ENCODE measurements around the gene RIMS3. TPM values are rescaled to one million over a fixed set of nuclear protein-coding genes. Genes with fewer than 3 reads are reported as not detected.

The RIMS3 gene
- total RNA-seq, 1 donor from 2014 or later, result 4.3 TPM

DNA sequence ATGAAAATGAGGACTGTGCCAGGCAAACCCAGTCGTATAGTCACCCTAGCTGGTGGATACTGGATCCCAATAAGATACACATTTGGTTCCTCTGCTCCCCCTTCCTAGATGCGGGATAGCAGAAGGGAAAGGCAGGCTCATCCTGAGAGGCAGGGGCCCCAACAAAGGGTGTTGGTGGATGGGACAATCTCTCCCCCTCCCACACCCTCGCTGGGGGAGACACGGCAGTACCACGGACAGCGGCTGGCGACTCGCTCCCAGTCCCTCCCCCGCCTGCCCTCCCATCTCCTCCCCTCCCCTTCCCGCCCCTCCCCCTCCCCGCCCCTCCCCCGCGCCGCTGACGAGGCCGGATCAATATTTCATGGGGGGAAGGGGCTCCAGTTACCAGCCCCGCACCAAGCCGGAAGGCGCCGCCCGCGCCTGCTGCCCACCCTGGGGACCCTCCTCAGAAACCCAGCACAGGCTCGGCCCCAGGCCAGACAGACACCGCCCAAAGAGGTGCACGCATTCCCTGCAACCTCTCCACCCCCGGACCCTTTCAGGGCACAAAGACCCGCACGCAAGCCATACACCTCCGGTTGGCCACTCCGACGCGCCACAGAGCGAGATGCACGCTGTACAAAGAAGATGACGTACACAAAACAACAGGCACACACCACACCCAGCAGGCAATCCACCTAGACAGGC is 11.5 kb downstream of the RIMS3 start:
- FAIRE-seq, result no peak
- H3K27ac ChIP-seq (ENCODE audit: low read depth, low read length), result no peak overlapping the region
- no peak overlapping the region for H3K9ac ChIP-seq (ENCODE audit: low read length)

DNA sequence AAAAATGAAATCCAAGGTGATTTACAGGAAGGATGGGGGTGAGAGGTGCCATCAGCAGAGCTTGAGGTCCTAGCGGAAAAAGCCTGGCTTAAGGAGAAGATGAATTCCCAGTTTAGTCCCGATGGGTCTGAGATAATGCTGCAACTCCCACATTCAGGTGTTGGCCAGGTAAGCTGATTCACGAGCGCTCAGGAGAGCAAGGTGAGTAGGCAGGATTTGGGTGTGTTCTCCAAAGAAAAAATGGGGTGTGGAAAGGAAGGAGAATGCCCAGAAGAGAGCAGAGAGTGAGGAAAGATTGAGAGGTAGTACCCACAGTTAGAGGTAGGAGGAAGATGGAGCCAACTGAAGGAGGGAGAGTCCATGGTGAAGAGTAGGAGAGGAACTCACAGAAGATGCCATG is 12.5 kb downstream of the RIMS3 start:
- no peak for DNase-seq (ENCODE audit: low read depth)
- Mint-ChIP-seq H3K4me1 (ENCODE audit: low read depth, unreplicated experiment) (peaks cover 6% of the 10 kb centered on the region), H3K9me3 (ENCODE audit: unreplicated experiment) (no peaks in the 10 kb centered on the region), H3K4me3 (ENCODE audit: unreplicated experiment) (no peak overlapping the region), H3K36me3 (ENCODE audit: low read depth, unreplicated experiment) (no peaks in the 10 kb centered on the region), H3K27me3 (ENCODE audit: low read depth, unreplicated experiment) (peaks cover 21% of the 10 kb centered on the region), H3K27ac (ENCODE audit: unreplicated experiment) (no peak overlapping the region)
- no peak overlapping the region for H3K4me2 ChIP-seq (ENCODE audit: low read length)
- H3K4me1 ChIP-seq (ENCODE audit: insufficient read depth, low read length), result no peaks in the 10 kb centered on the region
- H3K27ac ChIP-seq (ENCODE audit: low read depth, low read length), result no peak overlapping the region
- no peak for TF ChIP-seq EZH2 (IDR thresholded peaks at IDR 0.05; ENCODE audit: insufficient read depth, low read length)
- no peak for TF ChIP-seq CTCF (IDR thresholded peaks at IDR 0.05; ENCODE audit: insufficient read depth, low read depth, low read length)
- no peaks in the 10 kb centered on the region for H4K20me1 ChIP-seq (ENCODE audit: insufficient read depth, low read length)
- H3K9me3 ChIP-seq (ENCODE audit: insufficient read depth, low read depth, low read length), result no peaks in the 10 kb centered on the region
- H3K4me3 ChIP-seq (ENCODE audit: insufficient read depth, low read depth, low read length), result no peak overlapping the region
- FAIRE-seq, result no peak
- H3K27me3 ChIP-seq (ENCODE audit: insufficient read depth, low read length), result peaks cover 24% of the 10 kb centered on the region
- H2AFZ ChIP-seq (ENCODE audit: low read depth, low read length), result no peak overlapping the region
- no peaks in the 10 kb centered on the region for H3K79me2 ChIP-seq (ENCODE audit: insufficient read depth, low read length)
- no peak overlapping the region for H3K9ac ChIP-seq (ENCODE audit: low read length)
- H3K36me3 ChIP-seq (ENCODE audit: insufficient read depth, low read length), result no peaks in the 10 kb centered on the region

More for the DNA sequence above, 11.5 kb downstream of the RIMS3 start:
- Histone ChIP-seq H2AFZ (ENCODE audit: low read depth, low read length) (no peak overlapping the region), H3K36me3 (ENCODE audit: insufficient read depth, low read length) (no peaks in the 10 kb centered on the region), H4K20me1 (ENCODE audit: insufficient read depth, low read length) (no peaks in the 10 kb centered on the region), H3K79me2 (ENCODE audit: insufficient read depth, low read length) (no peaks in the 10 kb centered on the region), H3K4me3 (ENCODE audit: insufficient read depth, low read depth, low read length) (no peak overlapping the region), H3K27me3 (ENCODE audit: insufficient read depth, low read length) (peaks cover 34% of the 10 kb centered on the region), H3K4me2 (ENCODE audit: low read length) (no peak overlapping the region), H3K4me1 (ENCODE audit: insufficient read depth, low read length) (no peaks in the 10 kb centered on the region), H3K9me3 (ENCODE audit: insufficient read depth, low read depth, low read length) (no peaks in the 10 kb centered on the region)
- Mint-ChIP-seq H3K9me3 (ENCODE audit: unreplicated experiment) (no peaks in the 10 kb centered on the region), H3K4me1 (ENCODE audit: low read depth, unreplicated experiment) (peaks cover 6% of the 10 kb centered on the region), H3K36me3 (ENCODE audit: low read depth, unreplicated experiment) (no peaks in the 10 kb centered on the region), H3K27me3 (ENCODE audit: low read depth, unreplicated experiment) (peaks cover 21% of the 10 kb centered on the region), H3K27ac (ENCODE audit: unreplicated experiment) (no peak overlapping the region), H3K4me3 (ENCODE audit: unreplicated experiment) (no peak overlapping the region)
- DNase-seq (ENCODE audit: low read depth), result no peak
- TF ChIP-seq CTCF (IDR thresholded peaks at IDR 0.05; ENCODE audit: insufficient read depth, low read depth, low read length) (no peak), EZH2 (IDR thresholded peaks at IDR 0.05; ENCODE audit: insufficient read depth, low read length) (no peak)

DNA sequence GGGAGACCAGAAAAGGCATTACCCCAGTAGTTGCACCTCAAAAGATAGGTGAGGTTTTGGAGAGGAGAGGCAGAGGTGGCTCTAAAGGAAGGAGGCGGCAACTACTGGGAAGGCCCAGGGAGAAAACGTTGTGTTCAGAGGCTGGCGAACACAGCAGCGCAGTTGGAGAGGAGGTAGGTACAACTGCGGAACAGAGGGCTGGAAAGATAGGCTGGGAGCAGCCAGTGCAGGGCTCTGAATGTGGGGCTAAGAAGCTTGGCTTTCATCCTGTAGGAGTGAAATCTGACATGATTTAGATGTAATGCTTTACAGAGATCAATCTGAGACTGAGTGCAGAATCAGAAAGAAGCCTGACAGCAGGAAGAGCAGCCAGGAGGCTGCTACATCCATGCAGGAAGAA is 13.0 kb downstream of the RIMS3 start:
- Mint-ChIP-seq H3K36me3 (ENCODE audit: low read depth, unreplicated experiment) (no peaks in the 10 kb centered on the region), H3K9me3 (ENCODE audit: unreplicated experiment) (no peaks in the 10 kb centered on the region), H3K4me3 (ENCODE audit: unreplicated experiment) (no peak overlapping the region), H3K4me1 (ENCODE audit: low read depth, unreplicated experiment) (peaks cover 6% of the 10 kb centered on the region), H3K27me3 (ENCODE audit: low read depth, unreplicated experiment) (peaks cover 21% of the 10 kb centered on the region), H3K27ac (ENCODE audit: unreplicated experiment) (no peak overlapping the region)
- Histone ChIP-seq H3K9me3 (ENCODE audit: insufficient read depth, low read depth, low read length) (no peaks in the 10 kb centered on the region), H4K20me1 (ENCODE audit: insufficient read depth, low read length) (no peaks in the 10 kb centered on the region), H2AFZ (ENCODE audit: low read depth, low read length) (no peak overlapping the region), H3K9ac (ENCODE audit: low read length) (no peak overlapping the region), H3K27ac (ENCODE audit: low read depth, low read length) (no peak overlapping the region), H3K4me3 (ENCODE audit: insufficient read depth, low read depth, low read length) (no peak overlapping the region), H3K36me3 (ENCODE audit: insufficient read depth, low read length) (no peaks in the 10 kb centered on the region), H3K4me1 (ENCODE audit: insufficient read depth, low read length) (no peaks in the 10 kb centered on the region), H3K4me2 (ENCODE audit: low read length) (no peak overlapping the region), H3K27me3 (ENCODE audit: insufficient read depth, low read length) (peaks cover 22% of the 10 kb centered on the region), H3K79me2 (ENCODE audit: insufficient read depth, low read length) (no peaks in the 10 kb centered on the region)
- TF ChIP-seq CTCF (IDR thresholded peaks at IDR 0.05; ENCODE audit: insufficient read depth, low read depth, low read length), result no peak
- DNase-seq (ENCODE audit: low read depth) (no peak), FAIRE-seq (no peak)
